SU-DHL-6 (cell line): Measurements from ENCODE around the gene UCHL3.

Experiments
- H2AFZ ChIP-seq: fragments of 200-600 bp; sonication (generic); 2 replicates; pipeline ENCODE4 v1.6.1; 2014; ENCODE audit warnings: low read depth, mild to moderate bottlenecking, moderate library complexity, mixed read lengths, antibody characterized with exemption, low read length; ENCODE audit not compliant: severe bottlenecking
- H3F3A ChIP-seq: fragments of 200-600 bp; shearing (Covaris generic); 2 replicates; pipeline ENCODE4 v1.6.0; 2016; ENCODE audit warnings: antibody characterized with exemption, mild to moderate bottlenecking; ENCODE audit not compliant: insufficient read depth
- H3K27ac ChIP-seq: fragments of 200-600 bp; sonication (generic); 2 replicates; pipeline ENCODE4 v1.5.1; 2016; ENCODE audit warnings: low read depth, mild to moderate bottlenecking, low read length, moderate library complexity, mixed read lengths
- H3K27me3 ChIP-seq: fragments of 200-600 bp; sonication (generic), shearing (Covaris generic); 2 replicates; pipeline ENCODE4 v1.6.0; 2014; ENCODE audit warnings: mild to moderate bottlenecking, low read length
- H3K36me3 ChIP-seq: fragments of 200-600 bp; sonication (generic); 2 replicates; pipeline ENCODE4 v1.6.1; 2014; ENCODE audit warnings: mild to moderate bottlenecking, low read length, mixed read lengths
- H3K4me2 ChIP-seq: fragments of 300-600, 200-600 bp; shearing (Covaris generic), sonication (generic); 2 replicates; pipeline ENCODE4 v1.6.0; 2014; ENCODE audit warnings: low read length, low read depth, mild to moderate bottlenecking; ENCODE audit not compliant: poor library complexity, severe bottlenecking
- H3K4me3 ChIP-seq: fragments of 200-600 bp; sonication (generic); 2 replicates; pipeline ENCODE4 v1.5.1; 2014; ENCODE audit warnings: antibody characterized with exemption, low read length, mild to moderate bottlenecking, mixed read lengths; ENCODE audit not compliant: insufficient read depth, poor library complexity, severe bottlenecking
- H3K79me2 ChIP-seq: fragments of 200-600 bp; sonication (generic); 2 replicates; pipeline ENCODE4 v1.6.1; 2014; ENCODE audit warnings: mild to moderate bottlenecking, low read length, moderate library complexity; ENCODE audit not compliant: insufficient read depth
- H3K9ac ChIP-seq: fragments of 200-600 bp; sonication (generic); 2 replicates; pipeline ENCODE4 v1.7.0; 2014; ENCODE audit warnings: mild to moderate bottlenecking, low read length
- H3K9me2 ChIP-seq: fragments of 200-600 bp; sonication (generic); replicated peaks from 2 replicates; pipeline ENCODE4 v1.6.1; 2014; ENCODE audit warnings: low read length; ENCODE audit not compliant: insufficient read depth
- H3K9me3 ChIP-seq: fragments of 200-600 bp; sonication (generic); 2 replicates; pipeline ENCODE4 v1.6.1; 2014; ENCODE audit warnings: low read length, mixed read lengths; ENCODE audit not compliant: insufficient read depth
- H4K20me1 ChIP-seq: fragments of 200-600 bp; sonication (generic); 2 replicates; pipeline ENCODE4 v1.6.1; 2014; ENCODE audit warnings: low read depth, mild to moderate bottlenecking, antibody characterized with exemption, low read length, moderate library complexity, mixed read lengths
- EZH2phosphoT487 ChIP-seq: fragments of 200-600 bp; sonication (generic), shearing (Covaris generic); conservative IDR thresholded peaks from 2 replicates; pipeline ENCODE4 v1.6.1; 2018; ENCODE audit warnings: mild to moderate bottlenecking, antibody characterized with exemption, low read length, moderate library complexity, mixed read lengths
- TF ChIP-seq, protein P1 (sequence below): fragments of 200-600 bp; sonication (generic); IDR thresholded peaks from one replicate; pipeline ENCODE4 v1.5.1; 2017; ENCODE audit warnings: antibody characterized with exemption, mild to moderate bottlenecking, low read length, moderate library complexity; ENCODE audit not compliant: insufficient read depth, poor library complexity, severe bottlenecking

UCHL3 gene

GRCh38 chr13:75603038-75603437, 53.4 kb downstream of the UCHL3 start:
- H3K9me3 ChIP-seq, result no peaks in the 10 kb centered on the region
- H3K79me2 ChIP-seq, result no peaks in the 10 kb centered on the region
- H3F3A ChIP-seq, result no peaks in the 10 kb centered on the region
- peaks cover 16% of the 10 kb centered on the region; the same call in 1 of the 2 replicates for H3K36me3 ChIP-seq
- no peak overlapping the region for H3K4me2 ChIP-seq
- H3K27me3 ChIP-seq, result no peaks in the 10 kb centered on the region
- no peaks in the 10 kb centered on the region for H4K20me1 ChIP-seq
- H3K9me2 ChIP-seq, result no peaks in the 10 kb centered on the region
- TF ChIP-seq, protein P1, sequence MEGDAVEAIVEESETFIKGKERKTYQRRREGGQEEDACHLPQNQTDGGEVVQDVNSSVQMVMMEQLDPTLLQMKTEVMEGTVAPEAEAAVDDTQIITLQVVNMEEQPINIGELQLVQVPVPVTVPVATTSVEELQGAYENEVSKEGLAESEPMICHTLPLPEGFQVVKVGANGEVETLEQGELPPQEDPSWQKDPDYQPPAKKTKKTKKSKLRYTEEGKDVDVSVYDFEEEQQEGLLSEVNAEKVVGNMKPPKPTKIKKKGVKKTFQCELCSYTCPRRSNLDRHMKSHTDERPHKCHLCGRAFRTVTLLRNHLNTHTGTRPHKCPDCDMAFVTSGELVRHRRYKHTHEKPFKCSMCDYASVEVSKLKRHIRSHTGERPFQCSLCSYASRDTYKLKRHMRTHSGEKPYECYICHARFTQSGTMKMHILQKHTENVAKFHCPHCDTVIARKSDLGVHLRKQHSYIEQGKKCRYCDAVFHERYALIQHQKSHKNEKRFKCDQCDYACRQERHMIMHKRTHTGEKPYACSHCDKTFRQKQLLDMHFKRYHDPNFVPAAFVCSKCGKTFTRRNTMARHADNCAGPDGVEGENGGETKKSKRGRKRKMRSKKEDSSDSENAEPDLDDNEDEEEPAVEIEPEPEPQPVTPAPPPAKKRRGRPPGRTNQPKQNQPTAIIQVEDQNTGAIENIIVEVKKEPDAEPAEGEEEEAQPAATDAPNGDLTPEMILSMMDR, result no peak
- TF ChIP-seq EZH2phosphoT487, result no peak
- no peak overlapping the region for H3K27ac ChIP-seq
- no peak overlapping the region for H3K4me3 ChIP-seq
- H3K9ac ChIP-seq, result no peak overlapping the region
- no peak overlapping the region for H2AFZ ChIP-seq

DNA sequence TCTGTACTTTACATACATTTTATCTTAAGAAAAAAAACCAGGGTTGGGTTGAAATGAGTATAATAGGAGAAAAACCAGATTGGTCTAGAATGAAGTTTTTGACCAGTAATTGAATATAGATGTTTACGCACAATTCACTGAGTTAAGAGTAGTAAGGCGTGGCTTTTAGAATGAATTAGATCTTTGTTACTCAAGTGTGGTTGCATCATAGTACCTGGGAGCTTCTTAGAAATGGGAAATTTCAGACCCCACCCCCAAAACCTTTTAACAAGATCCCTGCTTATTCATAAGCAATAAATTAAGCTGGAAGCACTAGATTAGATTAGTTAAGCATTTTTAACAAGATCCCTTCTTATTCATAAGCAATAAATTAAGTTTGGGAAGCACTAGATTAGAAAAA, 57.9 kb downstream of the UCHL3 start:
- Histone ChIP-seq H3K36me3 (peaks cover 16% of the 10 kb centered on the region; the same call in 1 of the 2 replicates), H3F3A (no peaks in the 10 kb centered on the region; the same call in 1 of the 2 replicates), H3K27ac (no peak overlapping the region), H3K27me3 (no peaks in the 10 kb centered on the region), H4K20me1 (no peaks in the 10 kb centered on the region), H3K4me2 (no peak overlapping the region), H3K4me3 (no peak overlapping the region), H3K9me2 (no peaks in the 10 kb centered on the region), H3K9ac (no peak overlapping the region), H3K79me2 (no peaks in the 10 kb centered on the region), H3K9me3 (no peaks in the 10 kb centered on the region), H2AFZ (no peak overlapping the region)
- TF ChIP-seq, protein P1, result no peak
- TF ChIP-seq EZH2phosphoT487, result no peak

GRCh38 chr13:75610466-75610865, 60.9 kb downstream of the UCHL3 start:
- Histone ChIP-seq H3K9me2 (no peaks in the 10 kb centered on the region), H3K9ac (no peak overlapping the region), H3K9me3 (no peaks in the 10 kb centered on the region), H3K4me3 (no peak overlapping the region), H3K4me2 (no peak overlapping the region), H3K79me2 (no peaks in the 10 kb centered on the region), H3K27me3 (no peaks in the 10 kb centered on the region), H3K36me3 (peaks cover 5% of the 10 kb centered on the region; the same call in 1 of the 2 replicates), H2AFZ (no peak overlapping the region), H3K27ac (no peak overlapping the region), H3F3A (no peaks in the 10 kb centered on the region; the same call in 1 of the 2 replicates), H4K20me1 (no peaks in the 10 kb centered on the region)
- TF ChIP-seq, protein P1, result no peak
- no peak for TF ChIP-seq EZH2phosphoT487

DNA sequence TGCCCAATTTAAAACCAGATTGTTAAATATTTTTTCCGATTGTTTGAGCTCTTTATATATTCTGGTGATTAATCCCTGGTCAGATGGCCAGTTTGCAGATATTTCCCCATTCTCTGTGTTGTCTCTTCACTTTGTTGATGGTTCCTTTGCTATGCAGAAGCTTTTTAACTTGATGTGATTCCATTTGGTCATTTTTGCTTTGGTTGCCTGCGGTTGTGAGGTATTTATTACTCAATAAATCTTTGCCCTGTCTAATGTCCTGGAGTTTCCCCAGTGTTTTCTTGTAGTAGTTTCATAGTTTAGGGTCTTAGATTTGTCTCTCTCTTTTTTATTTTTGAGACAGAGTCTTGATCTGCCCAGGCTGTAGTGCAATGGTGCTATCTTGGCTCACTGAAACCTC, 62.8 kb downstream of the UCHL3 start:
- no peaks in the 10 kb centered on the region; the same call in 1 of the 2 replicates for H3F3A ChIP-seq
- no peak overlapping the region for H3K4me3 ChIP-seq
- no peak overlapping the region for H3K9ac ChIP-seq
- TF ChIP-seq EZH2phosphoT487, result no peak
- TF ChIP-seq, protein P1, result no peak
- no peaks in the 10 kb centered on the region for H3K9me3 ChIP-seq
- H3K4me2 ChIP-seq, result no peak overlapping the region
- no peaks in the 10 kb centered on the region for H4K20me1 ChIP-seq
- no peaks in the 10 kb centered on the region for H3K9me2 ChIP-seq
- H2AFZ ChIP-seq, result no peak overlapping the region
- no peaks in the 10 kb centered on the region for H3K79me2 ChIP-seq
- no peaks in the 10 kb centered on the region for H3K27me3 ChIP-seq
- 0 out of 2 replicates have a peak, but pooled peaks cover 3% of the 10 kb centered on the region for H3K36me3 ChIP-seq
- H3K27ac ChIP-seq, result no peak overlapping the region
